Myometrial cell (primary cell): Measurements from ENCODE around the gene BCDIN3D. TPM values are rescaled to one million over a fixed set of nuclear protein-coding genes. Genes with fewer than 3 reads are reported as not detected.

Experiments used
- total RNA-seq: library from RNA; depleted of rRNA; stranded (reverse); fragments of >200 nt; gene quantifications from 2 replicates; pipeline ENCODE4 v1.2.3, GENCODE V29; 2015

BCDIN3D gene, protein sequence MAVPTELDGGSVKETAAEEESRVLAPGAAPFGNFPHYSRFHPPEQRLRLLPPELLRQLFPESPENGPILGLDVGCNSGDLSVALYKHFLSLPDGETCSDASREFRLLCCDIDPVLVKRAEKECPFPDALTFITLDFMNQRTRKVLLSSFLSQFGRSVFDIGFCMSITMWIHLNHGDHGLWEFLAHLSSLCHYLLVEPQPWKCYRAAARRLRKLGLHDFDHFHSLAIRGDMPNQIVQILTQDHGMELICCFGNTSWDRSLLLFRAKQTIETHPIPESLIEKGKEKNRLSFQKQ
- 2.0 and 2.5 TPM in 2 replicates for total RNA-seq

DNA sequence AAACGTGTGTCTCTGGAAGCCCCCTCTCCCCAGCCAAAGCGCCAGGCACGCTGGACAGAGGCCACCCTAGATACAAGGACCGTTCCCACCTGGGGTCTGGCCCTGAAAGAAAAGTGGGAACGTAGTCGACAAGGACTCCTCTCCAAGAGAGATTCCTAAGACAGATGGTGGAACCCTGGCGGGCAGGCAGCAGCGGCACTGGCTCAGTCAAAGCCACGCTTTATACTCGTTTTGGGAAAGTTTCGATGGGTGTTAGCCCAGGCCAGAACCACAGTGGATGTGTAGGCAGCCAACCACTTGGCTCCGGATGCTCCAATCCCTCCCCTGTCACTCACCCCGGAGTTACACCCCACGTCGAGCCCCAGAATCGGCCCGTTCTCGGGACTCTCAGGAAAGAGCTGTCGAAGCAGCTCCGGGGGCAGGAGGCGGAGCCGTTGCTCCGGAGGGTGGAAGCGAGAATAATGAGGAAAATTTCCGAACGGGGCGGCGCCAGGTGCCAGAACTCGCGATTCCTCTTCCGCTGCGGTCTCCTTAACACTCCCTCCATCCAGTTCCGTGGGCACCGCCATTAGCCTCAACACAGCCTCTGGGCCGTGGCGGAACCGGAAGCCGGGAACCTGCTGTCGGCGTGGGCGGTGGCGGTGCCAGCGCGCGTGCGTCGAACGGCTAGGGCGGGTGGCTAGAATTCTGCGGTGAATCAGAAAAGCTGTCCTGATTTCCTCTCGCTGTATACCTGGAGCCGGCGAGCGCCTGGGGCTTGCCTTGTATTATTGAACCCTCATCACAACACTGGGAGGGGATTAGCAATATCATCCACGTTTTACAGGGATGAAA is at the start of gene BCDIN3D:
Gene BCDIN3D (minus strand): TSS at position 588 of the 834 bp plus-strand sequence. CDS start 19 bp downstream, at position 569.

GRCh38 chr12:49828133-49829091 is 14.5 kb downstream of the BCDIN3D start, which contains the start of gene NCKAP5L:
Gene NCKAP5L (minus strand): TSS chr12:49828413. CDS start chr12:49804044, 24,369 bp downstream.

Other genes starting within 250 kb of the BCDIN3D start
- not detected in 2 replicates for gene FAM186B, start 237.5 kb downstream of the BCDIN3D start, total RNA-seq
- 6.9 and 10.8 TPM in 2 replicates for gene PRPF40B, start 219.5 kb downstream of the BCDIN3D start, total RNA-seq
- gene FMNL3, start 135.7 kb downstream of the BCDIN3D start, total RNA-seq, result 18.2 and 18.3 TPM in 2 replicates
- gene TMBIM6, start 101.5 kb downstream of the BCDIN3D start, total RNA-seq, result 530 and 567 TPM in 2 replicates
- gene NCKAP5L, start 14.7 kb downstream of the BCDIN3D start, total RNA-seq, result 22.3 and 25.9 TPM in 2 replicates
- gene FAIM2, start 60.8 kb upstream of the BCDIN3D start, total RNA-seq, result 0.29 and 0.71 TPM in 2 replicates
- not detected in 2 replicates for gene AQP2, start 107.6 kb upstream of the BCDIN3D start, total RNA-seq
- gene AQP5, start 118.8 kb upstream of the BCDIN3D start, total RNA-seq, result not detected in 2 replicates
- not detected in 2 replicates for gene AQP6, start 129.8 kb upstream of the BCDIN3D start, total RNA-seq
- 53.0 and 62.6 TPM in 2 replicates for gene RACGAP1, start 182.4 kb upstream of the BCDIN3D start, total RNA-seq
- gene ASIC1, start 214.5 kb upstream of the BCDIN3D start, total RNA-seq, result 1.4 TPM in 2 replicates
- gene SMARCD1, start 242.2 kb upstream of the BCDIN3D start, total RNA-seq, result 30.3 and 54.5 TPM in 2 replicates